ENCODE data around the gene PTPRJ.

The PTPRJ gene

GRCh38 chr11:48040830-48041444 lies 60.6 kb downstream of the PTPRJ start:
- no peak for DNase-seq

GRCh38 chr11:48041877-48042695 lies 61.7 kb downstream of the PTPRJ start:
- no peak for DNase-seq

DNA sequence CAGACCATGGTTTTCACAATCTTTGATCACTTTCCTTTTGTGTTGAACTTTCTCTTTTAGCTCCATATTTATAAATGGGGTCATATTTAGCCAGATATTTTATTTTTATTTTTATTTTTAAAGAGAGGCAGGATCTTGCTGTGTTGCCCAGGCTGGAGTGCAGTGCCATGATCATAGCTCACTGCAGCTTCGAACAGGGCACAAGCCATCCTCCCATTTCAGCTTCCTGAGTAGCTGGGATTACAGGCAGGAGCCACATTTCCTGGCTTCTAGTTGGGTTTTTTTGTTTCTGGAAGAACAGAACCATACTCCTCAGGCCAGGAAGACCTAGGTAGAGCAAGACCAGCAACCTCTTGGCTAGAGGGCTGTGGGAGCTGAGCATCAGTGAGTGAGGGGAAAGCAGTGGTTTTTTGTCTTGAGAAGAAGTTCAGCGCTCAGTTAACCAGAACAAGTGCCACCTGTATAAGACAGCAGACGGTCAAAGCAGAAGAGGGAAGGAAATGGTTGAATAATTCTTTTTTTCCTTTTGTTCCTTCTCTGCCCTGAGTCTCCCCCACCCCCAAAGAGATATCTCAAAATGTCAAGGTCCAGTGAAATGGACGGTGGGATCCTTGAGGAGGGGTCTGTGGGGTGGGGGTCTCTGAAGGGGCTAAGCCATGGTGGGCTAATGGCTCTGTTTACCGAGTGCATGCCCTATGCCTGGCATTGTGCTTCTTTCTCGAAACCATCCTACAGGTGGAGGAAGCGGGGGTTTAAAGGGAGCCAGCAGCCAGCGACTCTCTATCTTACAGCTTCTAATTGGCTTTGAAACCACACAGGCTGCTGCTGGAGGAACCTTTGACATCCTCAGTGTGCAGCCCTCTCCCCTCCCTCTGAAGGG lies 63.0 kb downstream of the PTPRJ start:
- no peak for DNase-seq

GRCh38 chr11:48043991-48044512 lies 63.7 kb downstream of the PTPRJ start:
- DNase-seq, result no peak

DNA sequence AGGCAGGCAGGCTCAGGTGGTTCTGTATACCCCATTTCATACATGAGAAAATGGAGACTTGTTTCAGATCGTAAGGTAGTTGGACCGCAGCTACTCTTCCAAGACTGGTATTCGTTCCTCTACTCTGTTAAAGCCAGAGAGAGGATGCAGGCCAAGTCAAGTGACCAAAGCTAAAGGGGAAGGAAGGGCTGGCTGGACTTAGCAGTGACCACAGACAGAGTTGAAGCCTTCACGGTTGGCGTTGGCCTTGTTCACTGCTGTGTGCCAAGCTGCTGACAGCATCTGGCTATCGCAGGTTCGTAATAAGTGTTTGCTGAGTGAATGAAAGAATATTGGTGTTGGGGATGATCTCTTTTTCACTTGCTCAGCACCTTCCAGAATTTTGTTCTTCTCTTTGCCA lies 64.2 kb downstream of the PTPRJ start:
- no peak for DNase-seq

- no peak for DNase-seq
Observed at GRCh38 chr11:48045536-48045935, 65.2 kb downstream of the PTPRJ start.

GRCh38 chr11:48047616-48048015 lies 67.3 kb downstream of the PTPRJ start:
- no peak for DNase-seq

DNA sequence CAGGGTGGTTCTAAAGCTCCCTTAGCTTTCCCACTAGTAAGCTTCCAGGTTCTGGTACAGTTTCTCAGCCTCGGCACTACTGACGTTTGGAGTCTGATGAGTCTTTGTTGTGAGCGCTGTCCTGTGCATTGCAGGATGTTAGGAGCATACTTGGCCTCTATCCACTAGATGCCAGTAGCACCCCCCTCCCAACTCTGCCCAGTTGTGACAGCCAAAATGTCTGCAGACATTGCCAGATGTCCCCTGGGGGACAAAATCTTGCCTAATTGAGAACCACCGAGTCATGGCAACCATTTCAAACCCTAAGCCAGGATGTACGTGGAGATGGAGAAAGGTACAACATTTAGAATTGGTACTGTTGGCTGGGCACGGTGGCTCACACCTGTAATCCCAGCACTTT lies 68.7 kb downstream of the PTPRJ start:
- DNase-seq, result no peak

DNA sequence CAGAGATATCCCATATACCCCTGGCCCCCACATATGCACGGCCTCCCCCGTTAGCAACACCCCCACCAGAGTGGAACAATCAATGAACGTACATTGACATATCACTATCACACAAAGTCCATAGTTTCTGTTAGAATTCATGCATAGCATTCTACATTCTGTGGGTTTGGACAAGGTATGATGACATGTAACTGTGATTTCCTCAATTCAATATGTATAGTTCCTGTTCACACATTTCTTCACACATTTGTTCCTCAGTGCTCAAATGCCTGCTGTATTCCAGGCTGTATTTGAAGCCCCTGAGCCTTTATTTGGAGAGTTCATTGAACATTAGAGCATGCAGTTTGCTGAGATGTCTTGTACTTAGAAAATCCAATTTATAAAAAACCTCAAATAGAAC lies 69.9 kb downstream of the PTPRJ start:
- DNase-seq, result no peak

- DNase-seq, result no peak
Observed at GRCh38 chr11:48051217-48051830, 71.0 kb downstream of the PTPRJ start.

- peak; percentile 54 for DNase-seq
Observed at GRCh38 chr11:48052183-48053044, 72.1 kb downstream of the PTPRJ start.

- no peak for DNase-seq
Observed at GRCh38 chr11:48054994-48055291, 74.6 kb downstream of the PTPRJ start.

DNA sequence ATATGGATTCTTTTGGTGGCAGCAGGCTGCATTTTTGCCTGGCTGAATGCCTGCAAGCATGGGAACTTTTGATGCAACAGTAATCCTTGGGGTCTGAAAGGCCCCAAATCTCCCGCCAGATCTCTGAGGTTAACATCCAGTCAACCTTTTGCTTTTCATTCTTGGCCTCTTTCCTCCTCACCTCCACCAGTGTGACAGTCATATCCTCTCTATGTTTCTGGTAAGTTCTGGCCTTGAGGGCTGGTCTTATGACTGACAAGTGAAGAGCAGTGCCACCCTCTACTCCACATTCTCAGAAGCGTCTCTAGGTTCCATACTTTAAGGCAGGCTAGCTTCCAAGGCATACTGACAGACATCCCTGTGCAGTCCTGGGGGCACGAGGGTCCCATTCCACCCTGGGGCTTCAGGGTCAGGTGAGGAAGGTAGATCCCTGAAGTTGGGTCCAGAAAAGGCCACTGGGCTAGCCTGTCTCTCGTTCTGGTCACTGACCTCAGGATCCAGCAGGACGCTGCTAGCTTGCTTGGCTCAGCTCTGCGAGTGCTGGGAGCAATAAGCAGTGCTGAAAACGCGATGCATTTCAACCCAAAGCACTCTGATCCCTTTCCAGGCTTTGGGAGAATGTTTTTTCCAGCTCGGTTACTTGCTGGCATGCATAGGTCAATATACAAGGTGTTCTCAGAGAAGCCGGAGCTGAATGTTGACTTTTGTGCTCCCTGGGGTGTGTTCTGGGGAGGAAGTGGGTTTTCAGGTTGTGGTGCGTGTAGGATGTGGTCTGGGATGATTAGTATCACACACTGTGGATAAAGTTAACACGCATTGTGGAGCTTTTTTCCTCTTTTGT lies 75.2 kb downstream of the PTPRJ start:
- peak; percentile 55 for DNase-seq

GRCh38 chr11:48056325-48057183 lies 76.2 kb downstream of the PTPRJ start:
- no peak for DNase-seq

- no peak for DNase-seq
Observed at GRCh38 chr11:48058064-48058463, 77.7 kb downstream of the PTPRJ start.

- no peak for DNase-seq
Observed at GRCh38 chr11:48058788-48059187, 78.4 kb downstream of the PTPRJ start.

- DNase-seq, result no peak
Observed at GRCh38 chr11:48062649-48063048, 82.3 kb downstream of the PTPRJ start.

- DNase-seq, result peak; percentile 31
Observed at GRCh38 chr11:48063424-48063978, 83.1 kb downstream of the PTPRJ start.

DNA sequence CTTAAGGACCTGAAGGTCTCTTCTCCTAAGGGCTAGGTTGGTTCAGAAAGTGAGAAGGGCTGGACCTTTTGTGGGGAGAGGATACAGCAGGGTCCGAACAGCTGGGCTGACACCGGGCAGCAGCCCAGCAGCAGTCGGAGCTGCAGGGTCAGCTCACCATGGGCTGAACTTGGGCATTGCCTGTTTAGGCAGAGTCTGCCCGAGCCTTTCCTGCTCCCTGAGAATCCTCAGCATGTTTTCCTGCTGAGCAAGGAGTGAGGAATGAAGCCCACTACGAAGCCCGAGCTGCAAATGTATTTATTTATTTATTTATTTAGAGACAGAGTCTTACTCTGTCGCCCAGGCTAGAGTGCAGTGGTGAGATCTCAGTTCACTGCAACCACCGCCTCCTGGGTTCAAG lies 83.9 kb downstream of the PTPRJ start:
- no peak for DNase-seq
